PFSK-1 (cell line): ENCODE data around the gene TOMM20L.

Source experiments
- FOXP2 ChIP-seq: optimal IDR thresholded peaks from 2 replicates; pipeline ENCODE3; 2011; ENCODE audit warnings: borderline replicate concordance, control low read depth, inconsistent platforms; ENCODE audit not compliant: insufficient read depth; ENCODE audit errors: extremely low read length, extremely low read depth
- POLR2AphosphoS5 ChIP-seq: IDR thresholded peaks from 2 replicates; pipeline ENCODE4 v1.6.1; 2012; ENCODE audit warnings: low read depth, mild to moderate bottlenecking, control low read depth, low read length, moderate library complexity
- REST ChIP-seq, 2 experiments: IDR thresholded peaks; 2 replicates each; pipeline versions ENCODE4 v1.6.1 to v1.8.0; 2011 to 2012; ENCODE audit warnings: low read depth in 2 of 2, low read length in 2 of 2, control low read depth in 1 of 2, inconsistent platforms in 1 of 2, mild to moderate bottlenecking in 1 of 2, moderate library complexity in 1 of 2; ENCODE audit not compliant: insufficient read depth in 1 of 2
- SIN3A ChIP-seq: IDR thresholded peaks from 2 replicates; pipeline ENCODE4 v1.6.1; 2012; ENCODE audit warnings: mild to moderate bottlenecking, low read length, moderate library complexity, borderline replicate concordance; ENCODE audit not compliant: insufficient read depth
- TAF1 ChIP-seq: IDR thresholded peaks from 2 replicates; pipeline ENCODE4 v1.6.1; 2012; ENCODE audit warnings: low read length, control low read depth, borderline replicate concordance; ENCODE audit not compliant: insufficient read depth

The TOMM20L gene

GRCh38 chr14:58455593-58456265 lies 60.0 kb downstream of the TOMM20L start:
- TF ChIP-seq TAF1 (no peak), SIN3A (no peak), POLR2AphosphoS5 (no peak), REST (IDR thresholded peaks at IDR 0.05; ENCODE audit: insufficient read depth in 1 of 2, low read depth in 2 of 2, low read length in 2 of 2) (no peak), FOXP2 (no peak)
